Ureter (tissue), 1 donor: ENCODE results near the gene CARD11. TPM values are rescaled to one million over a fixed set of nuclear protein-coding genes. Genes with fewer than 3 reads are reported as not detected.
A peak's percentile ranks its signal among the peaks of the same experiment; 100 is the strongest.

Experiments
- DNase-seq: peaks from one replicate; pipeline ENCODE4 v3.0.0-alpha.2; 2020; ENCODE audit warnings: low spot score
- total RNA-seq: library from RNA; stranded (reverse); gene quantifications from one replicate; pipeline ENCODE4 v1.2.4, GENCODE V29; 2023
- donor health status: DM: yes; HTN: yes; CAD: no.

Gene CARD11
- total RNA-seq, 1 donor from 2014 or later: 52.3 TPM

- DNase-seq: no peak
These were observed 169.7 kb downstream of the CARD11 start for GRCh38 chr7:2873686-2874551.

GRCh38 chr7:2873146-2873545 is 170.5 kb downstream of the CARD11 start:
- DNase-seq: no peak

GRCh38 chr7:2872296-2872874 is 171.3 kb downstream of the CARD11 start:
- no peak for DNase-seq

- DNase-seq: peak; percentile 80
These were observed 173.2 kb downstream of the CARD11 start for GRCh38 chr7:2870471-2870931.

- no peak for DNase-seq
These were observed 173.7 kb downstream of the CARD11 start for GRCh38 chr7:2869981-2870380.

- no peak for DNase-seq
These were observed 177.1 kb downstream of the CARD11 start for GRCh38 chr7:2866601-2867000.

GRCh38 chr7:2864999-2865670 is 178.5 kb downstream of the CARD11 start:
- DNase-seq: peak; percentile 72

GRCh38 chr7:2864204-2864985 is 179.3 kb downstream of the CARD11 start:
- DNase-seq: no peak

GRCh38 chr7:2863461-2864066 is 180.1 kb downstream of the CARD11 start:
- peak; percentile 89 for DNase-seq

- DNase-seq: no peak
These were observed 180.8 kb downstream of the CARD11 start for GRCh38 chr7:2862831-2863361.

GRCh38 chr7:2861509-2861908 is 182.2 kb downstream of the CARD11 start:
- DNase-seq: no peak

GRCh38 chr7:2860627-2861133 is 183.0 kb downstream of the CARD11 start:
- no peak for DNase-seq

GRCh38 chr7:2859952-2860351 is 183.7 kb downstream of the CARD11 start:
- DNase-seq: no peak

- no peak for DNase-seq
These were observed 185.0 kb downstream of the CARD11 start for GRCh38 chr7:2858621-2859020.

- DNase-seq: no peak
These were observed 187.1 kb downstream of the CARD11 start for GRCh38 chr7:2856388-2857169.

Other genes with a start within 250 kb of the CARD11 start
- 41.8 TPM for gene GNA12, start 199.6 kb downstream of the CARD11 start, total RNA-seq